K562 (cell line): ENCODE measurements around the gene SERPINE1. TPM values are rescaled to one million over a fixed set of nuclear protein-coding genes. Genes with fewer than 3 reads are reported as not detected.

Experiments used
- DMBX1 ChIP-seq: fragments of 250-450 bp; sonication (Bioruptor Pico); IDR thresholded peaks from 2 replicates; pipeline ENCODE4 v1.8.0; 2022; ENCODE audit warnings: inconsistent platforms, mild to moderate bottlenecking, moderate library complexity, borderline replicate concordance
- EZH2 ChIP-seq: IDR thresholded peaks from 2 replicates; pipeline ENCODE4 v1.6.1; 2012; ENCODE audit warnings: low read depth, mild to moderate bottlenecking, inconsistent platforms, low read length, borderline replicate concordance
- HDAC3 ChIP-seq: fragments of 450-650 bp; IDR thresholded peaks from 2 replicates; pipeline ENCODE4 v1.6.1; 2018; ENCODE audit warnings: borderline replicate concordance, mild to moderate bottlenecking, moderate library complexity; ENCODE audit not compliant: partially characterized antibody
- KHSRP ChIP-seq: fragments of 450-650 bp; IDR thresholded peaks from 2 replicates; pipeline ENCODE4 v1.6.1; 2017
- MEF2A ChIP-seq: IDR thresholded peaks from 2 replicates; pipeline ENCODE4 v1.6.1; 2011; ENCODE audit warnings: low read depth, mild to moderate bottlenecking, low read length, moderate library complexity; ENCODE audit not compliant: control insufficient read depth
- MYNN ChIP-seq, 2 experiments: sonication (generic); formaldehyde crosslinking in 1 of 2; IDR thresholded peaks; 2 replicates each; pipeline versions ENCODE4 v1.5.0 to v1.6.1; 2016 to 2020; ENCODE audit warnings: antibody characterized with exemption in 1 of 2, missing genetic modification reagents in 1 of 2
- NFIX ChIP-seq: fragments of 250-450 bp; sonication (Bioruptor Pico); IDR thresholded peaks from 2 replicates; pipeline ENCODE4 v1.4.0; 2020; ENCODE audit warnings: low read depth, mild to moderate bottlenecking, moderate library complexity
- POLR2H ChIP-seq: IDR thresholded peaks from 2 replicates; pipeline ENCODE4 v1.6.1; 2016; ENCODE audit warnings: missing genetic modification characterization, low read depth, mild to moderate bottlenecking, control low read depth, missing compliant biosample characterization, moderate library complexity
- ZBTB33 ChIP-seq: sonication (generic); formaldehyde crosslinking; IDR thresholded peaks from 2 replicates; pipeline ENCODE4 v1.8.1; 2023; ENCODE audit warnings: mild to moderate bottlenecking, missing genetic modification reagents
- ZNF561 ChIP-seq: fragments of 450-650 bp; formaldehyde crosslinking; conservative IDR thresholded peaks from 2 replicates; pipeline ENCODE4 v1.4.0; 2020; ENCODE audit warnings: mild to moderate bottlenecking, moderate library complexity
- polyA plus RNA-seq, 8 experiments: library from polyadenylated mRNA; depleted of rRNA in 4 of 8; stranded (reverse) in 5 of 8; unstranded in 3 of 8; fragments of >200 nt; fragmentation: Nextera tagmentation in 2 of 8; fragmentation: Illumina TruSeq in 1 of 8; extraction: Ambion mirVana in 2 of 8; extraction: Trizol in 1 of 8; gene quantifications; 2 replicates each; pipeline versions ENCODE4 v1.2.1 to v1.2.3, GENCODE V29; 2011 to 2014; ENCODE audit warnings: inconsistent platforms in 1 of 8, missing spikeins in 1 of 8
- total RNA-seq, 7 experiments: library from RNA; depleted of rRNA in 6 of 7; stranded (reverse); fragments of >200 nt in 6 of 7; fragmentation: Illumina TruSeq in 2 of 7; extraction: Trizol in 2 of 7; gene quantifications; 2 replicates each; pipeline versions ENCODE4 v1.2.1 to v1.2.3, GENCODE V29; 2011 to 2021; ENCODE audit warnings: low replicate concordance in 1 of 7
- TF ChIP-seq, protein P1 (sequence below): IDR thresholded peaks from 3 replicates; pipeline ENCODE4 v1.6.1; 2011; ENCODE audit warnings: borderline replicate concordance, mild to moderate bottlenecking, moderate library complexity; ENCODE audit not compliant: insufficient read length; ENCODE audit errors: extremely low read depth
- TF ChIP-seq, protein P2 (sequence below): sonication (generic); formaldehyde crosslinking; IDR thresholded peaks from 2 replicates; pipeline ENCODE4 v1.8.0; 2022; ENCODE audit warnings: mild to moderate bottlenecking, missing genetic modification reagents
- TF ChIP-seq, protein P3 (sequence below): fragments of 250-450 bp; sonication (Bioruptor Pico); IDR thresholded peaks from 2 replicates; pipeline ENCODE4 v1.9.0; 2021; ENCODE audit warnings: mild to moderate bottlenecking
- TF ChIP-seq, protein P4 (sequence below): fragments of 250-450 bp; sonication (Bioruptor Pico); IDR thresholded peaks from 2 replicates; pipeline ENCODE4 v1.4.0; 2020; ENCODE audit warnings: mild to moderate bottlenecking

The SERPINE1 gene
- total and polyA plus RNA-seq, 9 of the 15 experiments (the other 6 are each of a cell fraction or from before 2014, with no cell fraction given): 0.22 to 4.8 (median 0.91) TPM

DNA sequence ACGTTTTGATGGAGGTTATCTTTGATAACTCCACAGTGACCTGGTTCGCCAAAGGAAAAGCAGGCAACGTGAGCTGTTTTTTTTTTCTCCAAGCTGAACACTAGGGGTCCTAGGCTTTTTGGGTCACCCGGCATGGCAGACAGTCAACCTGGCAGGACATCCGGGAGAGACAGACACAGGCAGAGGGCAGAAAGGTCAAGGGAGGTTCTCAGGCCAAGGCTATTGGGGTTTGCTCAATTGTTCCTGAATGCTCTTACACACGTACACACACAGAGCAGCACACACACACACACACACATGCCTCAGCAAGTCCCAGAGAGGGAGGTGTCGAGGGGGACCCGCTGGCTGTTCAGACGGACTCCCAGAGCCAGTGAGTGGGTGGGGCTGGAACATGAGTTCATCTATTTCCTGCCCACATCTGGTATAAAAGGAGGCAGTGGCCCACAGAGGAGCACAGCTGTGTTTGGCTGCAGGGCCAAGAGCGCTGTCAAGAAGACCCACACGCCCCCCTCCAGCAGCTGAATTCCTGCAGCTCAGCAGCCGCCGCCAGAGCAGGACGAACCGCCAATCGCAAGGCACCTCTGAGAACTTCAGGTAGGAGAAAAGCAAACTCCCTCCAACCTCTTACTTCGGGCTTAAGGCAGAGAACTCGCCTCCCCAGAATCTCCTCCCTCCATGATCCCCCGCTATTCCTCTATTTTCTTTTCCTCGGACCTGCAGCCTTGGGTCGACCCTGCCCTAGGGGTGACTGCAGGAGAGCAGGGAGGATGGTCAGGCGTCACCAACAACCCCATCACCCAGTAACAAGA is at the start of gene SERPINE1 (continued):
- TF ChIP-seq, protein P1, sequence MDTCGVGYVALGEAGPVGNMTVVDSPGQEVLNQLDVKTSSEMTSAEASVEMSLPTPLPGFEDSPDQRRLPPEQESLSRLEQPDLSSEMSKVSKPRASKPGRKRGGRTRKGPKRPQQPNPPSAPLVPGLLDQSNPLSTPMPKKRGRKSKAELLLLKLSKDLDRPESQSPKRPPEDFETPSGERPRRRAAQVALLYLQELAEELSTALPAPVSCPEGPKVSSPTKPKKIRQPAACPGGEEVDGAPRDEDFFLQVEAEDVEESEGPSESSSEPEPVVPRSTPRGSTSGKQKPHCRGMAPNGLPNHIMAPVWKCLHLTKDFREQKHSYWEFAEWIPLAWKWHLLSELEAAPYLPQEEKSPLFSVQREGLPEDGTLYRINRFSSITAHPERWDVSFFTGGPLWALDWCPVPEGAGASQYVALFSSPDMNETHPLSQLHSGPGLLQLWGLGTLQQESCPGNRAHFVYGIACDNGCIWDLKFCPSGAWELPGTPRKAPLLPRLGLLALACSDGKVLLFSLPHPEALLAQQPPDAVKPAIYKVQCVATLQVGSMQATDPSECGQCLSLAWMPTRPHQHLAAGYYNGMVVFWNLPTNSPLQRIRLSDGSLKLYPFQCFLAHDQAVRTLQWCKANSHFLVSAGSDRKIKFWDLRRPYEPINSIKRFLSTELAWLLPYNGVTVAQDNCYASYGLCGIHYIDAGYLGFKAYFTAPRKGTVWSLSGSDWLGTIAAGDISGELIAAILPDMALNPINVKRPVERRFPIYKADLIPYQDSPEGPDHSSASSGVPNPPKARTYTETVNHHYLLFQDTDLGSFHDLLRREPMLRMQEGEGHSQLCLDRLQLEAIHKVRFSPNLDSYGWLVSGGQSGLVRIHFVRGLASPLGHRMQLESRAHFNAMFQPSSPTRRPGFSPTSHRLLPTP: no peak
- TF ChIP-seq DMBX1 (CRISPR knock-in tag): no peak
- 0 out of 2 replicates have a peak, but pooled peaks have one; percentile 8 for TF ChIP-seq ZBTB33
- TF ChIP-seq, protein P2, sequence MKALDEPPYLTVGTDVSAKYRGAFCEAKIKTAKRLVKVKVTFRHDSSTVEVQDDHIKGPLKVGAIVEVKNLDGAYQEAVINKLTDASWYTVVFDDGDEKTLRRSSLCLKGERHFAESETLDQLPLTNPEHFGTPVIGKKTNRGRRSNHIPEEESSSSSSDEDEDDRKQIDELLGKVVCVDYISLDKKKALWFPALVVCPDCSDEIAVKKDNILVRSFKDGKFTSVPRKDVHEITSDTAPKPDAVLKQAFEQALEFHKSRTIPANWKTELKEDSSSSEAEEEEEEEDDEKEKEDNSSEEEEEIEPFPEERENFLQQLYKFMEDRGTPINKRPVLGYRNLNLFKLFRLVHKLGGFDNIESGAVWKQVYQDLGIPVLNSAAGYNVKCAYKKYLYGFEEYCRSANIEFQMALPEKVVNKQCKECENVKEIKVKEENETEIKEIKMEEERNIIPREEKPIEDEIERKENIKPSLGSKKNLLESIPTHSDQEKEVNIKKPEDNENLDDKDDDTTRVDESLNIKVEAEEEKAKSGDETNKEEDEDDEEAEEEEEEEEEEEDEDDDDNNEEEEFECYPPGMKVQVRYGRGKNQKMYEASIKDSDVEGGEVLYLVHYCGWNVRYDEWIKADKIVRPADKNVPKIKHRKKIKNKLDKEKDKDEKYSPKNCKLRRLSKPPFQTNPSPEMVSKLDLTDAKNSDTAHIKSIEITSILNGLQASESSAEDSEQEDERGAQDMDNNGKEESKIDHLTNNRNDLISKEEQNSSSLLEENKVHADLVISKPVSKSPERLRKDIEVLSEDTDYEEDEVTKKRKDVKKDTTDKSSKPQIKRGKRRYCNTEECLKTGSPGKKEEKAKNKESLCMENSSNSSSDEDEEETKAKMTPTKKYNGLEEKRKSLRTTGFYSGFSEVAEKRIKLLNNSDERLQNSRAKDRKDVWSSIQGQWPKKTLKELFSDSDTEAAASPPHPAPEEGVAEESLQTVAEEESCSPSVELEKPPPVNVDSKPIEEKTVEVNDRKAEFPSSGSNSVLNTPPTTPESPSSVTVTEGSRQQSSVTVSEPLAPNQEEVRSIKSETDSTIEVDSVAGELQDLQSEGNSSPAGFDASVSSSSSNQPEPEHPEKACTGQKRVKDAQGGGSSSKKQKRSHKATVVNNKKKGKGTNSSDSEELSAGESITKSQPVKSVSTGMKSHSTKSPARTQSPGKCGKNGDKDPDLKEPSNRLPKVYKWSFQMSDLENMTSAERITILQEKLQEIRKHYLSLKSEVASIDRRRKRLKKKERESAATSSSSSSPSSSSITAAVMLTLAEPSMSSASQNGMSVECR (CRISPR knock-in tag): no peak
- no peak; the same call in 1 of the 2 replicates for TF ChIP-seq POLR2H (tag)
- TF ChIP-seq HDAC3: no peak
- TF ChIP-seq, protein P3, sequence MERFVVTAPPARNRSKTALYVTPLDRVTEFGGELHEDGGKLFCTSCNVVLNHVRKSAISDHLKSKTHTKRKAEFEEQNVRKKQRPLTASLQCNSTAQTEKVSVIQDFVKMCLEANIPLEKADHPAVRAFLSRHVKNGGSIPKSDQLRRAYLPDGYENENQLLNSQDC: no peak
- TF ChIP-seq MEF2A: no peak
- TF ChIP-seq EZH2: no peak
- no peak for TF ChIP-seq MYNN (IDR thresholded peaks at IDR 0.05)
- TF ChIP-seq MYNN (CRISPR knock-in tag; IDR thresholded peaks at IDR 0.05): no peak
- no peak for TF ChIP-seq NFIX (CRISPR knock-in tag)
- TF ChIP-seq, protein P4, sequence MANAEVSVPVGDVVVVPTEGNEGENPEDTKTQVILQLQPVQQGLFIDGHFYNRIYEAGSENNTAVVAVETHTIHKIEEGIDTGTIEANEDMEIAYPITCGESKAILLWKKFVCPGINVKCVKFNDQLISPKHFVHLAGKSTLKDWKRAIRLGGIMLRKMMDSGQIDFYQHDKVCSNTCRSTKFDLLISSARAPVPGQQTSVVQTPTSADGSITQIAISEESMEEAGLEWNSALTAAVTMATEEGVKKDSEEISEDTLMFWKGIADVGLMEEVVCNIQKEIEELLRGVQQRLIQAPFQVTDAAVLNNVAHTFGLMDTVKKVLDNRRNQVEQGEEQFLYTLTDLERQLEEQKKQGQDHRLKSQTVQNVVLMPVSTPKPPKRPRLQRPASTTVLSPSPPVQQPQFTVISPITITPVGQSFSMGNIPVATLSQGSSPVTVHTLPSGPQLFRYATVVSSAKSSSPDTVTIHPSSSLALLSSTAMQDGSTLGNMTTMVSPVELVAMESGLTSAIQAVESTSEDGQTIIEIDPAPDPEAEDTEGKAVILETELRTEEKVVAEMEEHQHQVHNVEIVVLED (CRISPR knock-in tag): no peak
- no peak for TF ChIP-seq ZNF561 (CRISPR knock-in tag)
- no peak for TF ChIP-seq KHSRP
